MM.1S (cell line): ENCODE data around the gene EBF4.

Experiments used
- DNase-seq: peaks from one replicate; pipeline ENCODE4 v3.0.0-alpha.2; 2015
- H2AFZ ChIP-seq: fragments of 300-600 bp; sonication (generic); 2 replicates; pipeline ENCODE4 v1.6.0; 2016; ENCODE audit warnings: antibody characterized with exemption, low read length
- H3F3A ChIP-seq: fragments of 300-600 bp; sonication (generic); 2 replicates; pipeline ENCODE4 v1.6.1; 2016; ENCODE audit warnings: mild to moderate bottlenecking, antibody characterized with exemption, low read length, moderate library complexity, mixed read lengths; ENCODE audit not compliant: insufficient read depth
- H3K27ac ChIP-seq: fragments of 300-600 bp; sonication (generic); 2 replicates; pipeline ENCODE4 v1.5.1; 2016; ENCODE audit warnings: mild to moderate bottlenecking, low read length
- H3K27me3 ChIP-seq: fragments of 300-600 bp; sonication (generic); replicated peaks from 2 replicates; pipeline ENCODE4 v1.6.0; 2016; ENCODE audit warnings: low read length; ENCODE audit not compliant: insufficient read depth
- H3K36me3 ChIP-seq: fragments of 300-600 bp; sonication (generic); replicated peaks from 2 replicates; pipeline ENCODE4 v1.6.1; 2016; ENCODE audit warnings: mild to moderate bottlenecking, low read length, mixed read lengths; ENCODE audit not compliant: insufficient read depth
- H3K4me1 ChIP-seq: fragments of 300-600 bp; sonication (generic); 2 replicates; pipeline ENCODE4 v1.6.1; 2016; ENCODE audit warnings: low read length, mixed read lengths
- H3K4me2 ChIP-seq: fragments of 300-600 bp; sonication (generic); 2 replicates; pipeline ENCODE4 v1.6.0; 2016; ENCODE audit warnings: low read depth, low read length
- H3K4me3 ChIP-seq: fragments of 300-600 bp; sonication (generic); 2 replicates; pipeline ENCODE4 v1.5.1; 2016; ENCODE audit warnings: low read length, mixed read lengths
- H3K79me2 ChIP-seq: fragments of 300-600 bp; sonication (generic); 2 replicates; pipeline ENCODE4 v1.6.1; 2016; ENCODE audit warnings: mixed run types, low read length, mixed read lengths
- H3K9ac ChIP-seq: fragments of 300-600 bp; sonication (generic); 2 replicates; pipeline ENCODE4 v1.6.1; 2016; ENCODE audit warnings: low read length, mixed read lengths
- H3K9me2 ChIP-seq: fragments of 300-600 bp; sonication (generic); replicated peaks from 2 replicates; pipeline ENCODE4 v1.6.1; 2016; ENCODE audit warnings: mild to moderate bottlenecking, low read length, mixed read lengths; ENCODE audit not compliant: insufficient read depth
- H3K9me3 ChIP-seq: fragments of 300-600 bp; sonication (generic); replicated peaks from 2 replicates; pipeline ENCODE4 v1.6.1; 2016; ENCODE audit warnings: mild to moderate bottlenecking, low read length, mixed read lengths; ENCODE audit not compliant: insufficient read depth
- H4K20me1 ChIP-seq: fragments of 300-600 bp; sonication (generic); 2 replicates; pipeline ENCODE4 v1.6.1; 2016; ENCODE audit warnings: mild to moderate bottlenecking, low read length, moderate library complexity, mixed read lengths; ENCODE audit not compliant: insufficient read depth
- EZH2 ChIP-seq: fragments of 300-600 bp; sonication (generic); optimal IDR thresholded peaks from 2 replicates; pipeline ENCODE3; 2017; ENCODE audit warnings: low read depth, mild to moderate bottlenecking, antibody characterized with exemption, low read length, mixed read lengths
- EZH2phosphoT487 ChIP-seq: fragments of 300-600 bp; sonication (generic); IDR thresholded peaks from 2 replicates; pipeline ENCODE4 v1.6.1; 2018; ENCODE audit warnings: antibody characterized with exemption, low read length
- TF ChIP-seq, protein P1 (sequence below): fragments of 300-600 bp; sonication (generic); IDR thresholded peaks from 2 replicates; pipeline ENCODE4 v1.5.1; 2016; ENCODE audit warnings: antibody characterized with exemption, low read length, mixed read lengths

The EBF4 gene

DNA sequence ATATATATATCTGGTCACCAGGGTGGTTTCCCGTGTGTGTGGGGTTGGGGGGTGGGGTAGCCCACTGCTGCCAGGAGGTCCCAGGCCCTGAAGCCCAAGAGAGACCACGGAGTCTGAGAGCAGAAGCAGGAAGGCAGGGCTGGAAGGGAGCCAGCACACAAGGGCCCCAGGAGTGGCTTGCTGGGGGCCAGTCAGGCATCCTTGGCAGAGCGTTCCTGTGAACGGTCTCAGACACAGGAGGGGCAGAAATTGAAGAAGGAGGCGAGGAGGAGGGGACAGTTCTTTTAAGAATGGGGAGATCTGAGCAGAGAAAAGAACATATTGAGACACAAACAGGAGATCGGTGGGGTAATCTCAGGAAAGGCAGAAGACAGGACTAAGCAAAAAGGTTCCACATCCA is 1.9 kb upstream of the EBF4 start:
- Histone ChIP-seq H3K27ac (no peak overlapping the region), H3K9ac (no peak overlapping the region), H4K20me1 (no peaks in the 10 kb centered on the region), H2AFZ (no peak overlapping the region), H3K9me2 (no peaks in the 10 kb centered on the region), H3K4me1 (no peaks in the 10 kb centered on the region; the same call in 1 of the 2 replicates), H3K36me3 (no peaks in the 10 kb centered on the region), H3F3A (peaks cover 7% of the 10 kb centered on the region; the same call in 1 of the 2 replicates), H3K79me2 (no peaks in the 10 kb centered on the region), H3K4me3 (no peak overlapping the region), H3K4me2 (no peak overlapping the region), H3K9me3 (no peaks in the 10 kb centered on the region), H3K27me3 (peaks cover 10% of the 10 kb centered on the region)
- DNase-seq = no peak
- no peak for TF ChIP-seq EZH2
- TF ChIP-seq, protein P1, sequence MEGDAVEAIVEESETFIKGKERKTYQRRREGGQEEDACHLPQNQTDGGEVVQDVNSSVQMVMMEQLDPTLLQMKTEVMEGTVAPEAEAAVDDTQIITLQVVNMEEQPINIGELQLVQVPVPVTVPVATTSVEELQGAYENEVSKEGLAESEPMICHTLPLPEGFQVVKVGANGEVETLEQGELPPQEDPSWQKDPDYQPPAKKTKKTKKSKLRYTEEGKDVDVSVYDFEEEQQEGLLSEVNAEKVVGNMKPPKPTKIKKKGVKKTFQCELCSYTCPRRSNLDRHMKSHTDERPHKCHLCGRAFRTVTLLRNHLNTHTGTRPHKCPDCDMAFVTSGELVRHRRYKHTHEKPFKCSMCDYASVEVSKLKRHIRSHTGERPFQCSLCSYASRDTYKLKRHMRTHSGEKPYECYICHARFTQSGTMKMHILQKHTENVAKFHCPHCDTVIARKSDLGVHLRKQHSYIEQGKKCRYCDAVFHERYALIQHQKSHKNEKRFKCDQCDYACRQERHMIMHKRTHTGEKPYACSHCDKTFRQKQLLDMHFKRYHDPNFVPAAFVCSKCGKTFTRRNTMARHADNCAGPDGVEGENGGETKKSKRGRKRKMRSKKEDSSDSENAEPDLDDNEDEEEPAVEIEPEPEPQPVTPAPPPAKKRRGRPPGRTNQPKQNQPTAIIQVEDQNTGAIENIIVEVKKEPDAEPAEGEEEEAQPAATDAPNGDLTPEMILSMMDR = no peak
- no peak for TF ChIP-seq EZH2phosphoT487

DNA sequence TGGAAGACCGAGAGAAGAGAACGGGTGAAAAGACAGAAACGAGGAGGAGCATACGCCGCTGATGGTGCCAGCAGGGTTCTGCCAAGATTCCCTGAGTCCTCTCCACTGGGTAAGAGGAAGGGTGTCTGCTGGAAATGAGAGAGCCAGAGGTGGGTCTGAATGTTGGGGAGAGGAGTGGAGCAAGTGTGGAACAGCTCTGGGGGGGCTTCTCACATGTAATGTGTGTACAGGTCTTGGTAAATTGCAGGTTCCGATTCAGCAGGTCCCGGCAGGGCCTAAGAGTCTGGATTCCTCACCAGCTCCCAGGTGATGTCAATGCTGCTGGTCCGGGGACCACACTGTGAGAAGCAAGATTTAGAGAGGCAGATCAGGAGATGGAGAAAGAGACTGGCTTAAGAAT is 1.5 kb upstream of the EBF4 start:
- Histone ChIP-seq H3K9me3 (no peaks in the 10 kb centered on the region), H2AFZ (no peak overlapping the region), H3K9ac (no peak overlapping the region), H3K4me1 (no peaks in the 10 kb centered on the region; the same call in 1 of the 2 replicates), H3F3A (peaks cover 7% of the 10 kb centered on the region; the same call in 1 of the 2 replicates), H3K4me2 (no peak overlapping the region), H3K79me2 (no peaks in the 10 kb centered on the region), H3K4me3 (no peak overlapping the region), H3K9me2 (no peaks in the 10 kb centered on the region), H3K36me3 (no peaks in the 10 kb centered on the region), H3K27ac (no peak overlapping the region), H3K27me3 (peaks cover 10% of the 10 kb centered on the region), H4K20me1 (no peaks in the 10 kb centered on the region)
- TF ChIP-seq, protein P1 = no peak
- TF ChIP-seq EZH2 (no peak), EZH2phosphoT487 (no peak)
- no peak for DNase-seq

DNA sequence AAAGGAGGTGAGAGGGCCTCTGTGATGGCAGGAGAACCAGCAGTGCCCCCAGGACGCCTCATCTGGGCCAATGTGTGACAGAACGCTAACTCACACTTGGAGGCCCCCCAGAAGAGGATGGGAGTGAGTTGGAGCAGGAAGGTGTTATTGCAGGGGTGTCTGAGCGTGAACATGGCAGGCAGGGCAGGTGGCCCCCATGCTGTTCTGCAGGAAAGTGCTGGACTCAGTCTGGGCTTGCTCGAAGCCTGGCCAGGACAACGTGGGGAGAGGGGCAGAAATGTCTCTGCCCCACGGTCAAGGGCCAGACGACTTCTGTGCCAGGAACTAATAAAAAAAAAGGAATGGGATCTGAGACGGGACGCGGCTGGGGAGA is 931 bp upstream of the EBF4 start:
- H4K20me1 ChIP-seq = no peaks in the 10 kb centered on the region
- H3F3A ChIP-seq = peaks cover 7% of the 10 kb centered on the region; the same call in 1 of the 2 replicates
- no peaks in the 10 kb centered on the region; the same call in 1 of the 2 replicates for H3K4me1 ChIP-seq
- no peaks in the 10 kb centered on the region for H3K36me3 ChIP-seq
- DNase-seq = no peak
- TF ChIP-seq EZH2phosphoT487 = no peak
- H3K4me2 ChIP-seq = no peak overlapping the region
- H3K79me2 ChIP-seq = no peaks in the 10 kb centered on the region
- H3K9ac ChIP-seq = no peak overlapping the region
- H3K9me2 ChIP-seq = no peaks in the 10 kb centered on the region
- H3K9me3 ChIP-seq = no peaks in the 10 kb centered on the region
- H2AFZ ChIP-seq = no peak overlapping the region
- peaks cover 10% of the 10 kb centered on the region for H3K27me3 ChIP-seq
- H3K4me3 ChIP-seq = no peak overlapping the region
- no peak overlapping the region for H3K27ac ChIP-seq

DNA sequence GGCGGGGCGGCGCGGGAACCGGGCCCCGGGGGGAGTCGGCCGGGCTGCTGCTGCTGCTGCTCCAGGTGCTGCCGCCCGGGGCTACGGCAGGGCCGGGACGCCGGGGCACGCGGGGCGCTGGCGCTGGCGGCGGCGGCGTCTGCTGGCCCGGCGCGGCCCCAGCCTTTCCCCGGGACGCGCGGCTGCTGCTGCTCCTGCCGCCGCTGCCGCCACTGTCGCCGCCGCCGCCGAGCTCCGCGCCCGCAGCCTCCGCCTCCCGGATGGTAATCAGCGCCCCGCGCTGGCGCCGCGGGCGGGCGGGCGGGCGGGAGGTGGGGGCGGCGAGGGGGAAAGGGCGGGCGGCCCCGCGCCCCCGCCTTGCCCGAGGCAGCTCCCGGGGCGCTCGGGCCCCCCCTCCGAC is 306 bp downstream of the EBF4 start:
- Histone ChIP-seq H3K79me2 (no peaks in the 10 kb centered on the region), H3K4me1 (no peaks in the 10 kb centered on the region), H3K9ac (no peak overlapping the region), H3K27ac (no peak overlapping the region), H3K4me2 (no peak overlapping the region), H2AFZ (no peak overlapping the region), H3F3A (peaks cover 7% of the 10 kb centered on the region; the same call in 1 of the 2 replicates), H3K9me2 (no peaks in the 10 kb centered on the region), H3K4me3 (no peak overlapping the region), H4K20me1 (no peaks in the 10 kb centered on the region), H3K36me3 (no peaks in the 10 kb centered on the region), H3K9me3 (no peaks in the 10 kb centered on the region), H3K27me3 (peaks cover 10% of the 10 kb centered on the region)
- no peak for DNase-seq
- TF ChIP-seq EZH2 (no peak), EZH2phosphoT487 (no peak)
- TF ChIP-seq, protein P1 = no peak
